Measurements from ENCODE around the gene MYLIP.

MYLIP gene

GRCh38 chr6:16179063-16179462, 50.2 kb downstream of the MYLIP start:
- H3K36me3 ChIP-seq (ENCODE audit: control insufficient read depth, insufficient read depth, low read length), result no peaks in the 10 kb centered on the region
- H3K9me3 ChIP-seq (ENCODE audit: control insufficient read depth, low read length), result no peaks in the 10 kb centered on the region
- H3K9ac ChIP-seq, result no peak overlapping the region
- no peak overlapping the region for H3K27ac ChIP-seq
- H2AFZ ChIP-seq, result no peak overlapping the region
- H3K27me3 ChIP-seq (ENCODE audit: control insufficient read depth, insufficient read depth, low read length), result no peaks in the 10 kb centered on the region
- H3K4me2 ChIP-seq (ENCODE audit: low read length), result no peak overlapping the region
- peaks cover under 1% of the 10 kb centered on the region for H3K4me1 ChIP-seq
- TF ChIP-seq CTCF (IDR thresholded peaks at IDR 0.05), result no peak
- no peaks in the 10 kb centered on the region for H3K79me2 ChIP-seq
- H3K4me3 ChIP-seq (ENCODE audit: low read depth, low read length), result no peak overlapping the region

DNA sequence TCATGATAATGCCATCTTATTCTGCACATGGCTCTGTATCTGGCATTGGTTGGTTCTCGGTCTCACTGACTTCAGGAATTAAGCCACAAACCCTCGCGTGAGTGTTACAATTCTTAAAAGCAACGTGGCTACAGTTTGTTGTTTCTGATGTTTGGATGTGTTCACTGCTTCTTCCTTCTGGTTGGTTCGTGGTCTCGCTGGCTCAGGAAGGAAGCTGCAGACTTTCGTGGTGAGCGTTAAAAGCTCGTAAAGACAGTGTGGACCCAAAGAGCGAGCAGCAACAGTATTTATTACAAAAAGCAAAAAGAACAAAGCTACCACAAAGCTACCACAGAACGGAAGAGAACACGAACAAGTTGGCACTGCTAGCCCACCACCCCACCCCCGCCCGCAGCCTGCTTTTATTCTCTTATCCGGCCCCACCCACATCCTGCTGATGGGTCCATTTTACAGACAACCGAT, 51.1 kb downstream of the MYLIP start:
- H3K9ac ChIP-seq, result no peak overlapping the region
- H3K79me2 ChIP-seq, result no peaks in the 10 kb centered on the region
- no peak for TF ChIP-seq CTCF (IDR thresholded peaks at IDR 0.05)
- H3K36me3 ChIP-seq (ENCODE audit: control insufficient read depth, insufficient read depth, low read length), result no peaks in the 10 kb centered on the region
- no peaks in the 10 kb centered on the region for H3K9me3 ChIP-seq (ENCODE audit: control insufficient read depth, low read length)
- no peak overlapping the region for H3K4me2 ChIP-seq (ENCODE audit: low read length)
- H3K27me3 ChIP-seq (ENCODE audit: control insufficient read depth, insufficient read depth, low read length), result no peaks in the 10 kb centered on the region
- no peak overlapping the region for H2AFZ ChIP-seq
- no peak overlapping the region for H3K27ac ChIP-seq
- H3K4me3 ChIP-seq (ENCODE audit: low read depth, low read length), result no peak overlapping the region
- H3K4me1 ChIP-seq, result peaks cover 2% of the 10 kb centered on the region

GRCh38 chr6:16180696-16181438, 52.0 kb downstream of the MYLIP start:
- Histone ChIP-seq H3K4me3 (ENCODE audit: low read depth, low read length) (no peak overlapping the region), H3K27ac (no peak overlapping the region), H3K4me1 (peaks cover 2% of the 10 kb centered on the region)

DNA sequence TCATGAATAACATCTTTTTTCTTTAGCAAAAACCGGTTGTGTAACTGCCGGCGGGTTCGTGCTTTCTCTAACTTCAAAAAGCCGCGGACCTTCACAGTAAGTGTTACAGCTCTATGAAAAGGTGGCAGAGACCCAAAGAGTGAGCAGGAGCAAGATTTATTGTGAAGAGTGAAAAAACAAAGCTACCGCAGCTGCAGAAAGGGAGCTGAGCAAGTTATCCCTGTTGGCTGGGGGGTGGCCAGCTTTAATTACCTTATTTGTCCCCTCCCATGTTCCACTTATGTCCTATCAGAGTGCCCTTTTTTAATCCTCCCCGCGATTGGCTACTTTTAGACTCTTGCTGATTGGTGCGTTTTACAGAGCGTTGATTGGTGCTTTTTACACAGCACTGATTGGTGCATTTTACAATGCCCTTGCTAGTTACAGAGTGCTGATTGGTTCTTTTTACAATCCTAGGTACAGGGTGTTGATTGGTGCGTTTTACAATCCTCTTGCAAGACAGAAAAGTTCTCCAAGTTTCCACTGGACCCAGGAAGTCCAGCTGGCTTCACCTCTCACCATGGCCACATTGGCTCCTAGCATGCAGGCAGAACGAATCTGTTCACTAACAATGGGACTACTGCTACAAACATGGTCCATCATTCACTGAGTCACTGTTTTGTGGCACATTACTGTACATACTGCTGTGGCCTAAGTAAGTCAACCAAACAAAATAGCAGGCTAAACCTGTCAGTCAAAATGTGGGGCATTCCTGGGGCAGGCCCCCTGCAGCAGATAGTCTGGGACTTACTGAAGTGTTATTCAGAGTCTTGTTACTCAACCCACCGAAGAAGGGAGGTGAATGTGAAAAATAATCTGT, 52.8 kb downstream of the MYLIP start:
- Histone ChIP-seq H3K4me3 (ENCODE audit: low read depth, low read length) (no peak overlapping the region), H3K27me3 (ENCODE audit: control insufficient read depth, insufficient read depth, low read length) (no peaks in the 10 kb centered on the region), H3K4me2 (ENCODE audit: low read length) (no peak overlapping the region), H3K27ac (no peak overlapping the region), H3K36me3 (ENCODE audit: control insufficient read depth, insufficient read depth, low read length) (no peaks in the 10 kb centered on the region), H3K9ac (no peak overlapping the region), H3K9me3 (ENCODE audit: control insufficient read depth, low read length) (no peaks in the 10 kb centered on the region), H2AFZ (no peak overlapping the region), H3K4me1 (peaks cover 2% of the 10 kb centered on the region), H3K79me2 (no peaks in the 10 kb centered on the region)
- no peak for TF ChIP-seq CTCF (IDR thresholded peaks at IDR 0.05)

More at GRCh38 chr6:16180696-16181438, 52.0 kb downstream of the MYLIP start:
- no peaks in the 10 kb centered on the region for H3K27me3 ChIP-seq (ENCODE audit: control insufficient read depth, insufficient read depth, low read length)
- no peak overlapping the region for H3K4me2 ChIP-seq (ENCODE audit: low read length)
- no peaks in the 10 kb centered on the region for H3K36me3 ChIP-seq (ENCODE audit: control insufficient read depth, insufficient read depth, low read length)
- no peak overlapping the region for H3K9ac ChIP-seq
- TF ChIP-seq CTCF (IDR thresholded peaks at IDR 0.05), result no peak
- H3K9me3 ChIP-seq (ENCODE audit: control insufficient read depth, low read length), result no peaks in the 10 kb centered on the region
- no peaks in the 10 kb centered on the region for H3K79me2 ChIP-seq
- no peak overlapping the region for H2AFZ ChIP-seq
